ENCODE results near the gene COL15A1. TPM values are rescaled to one million over a fixed set of nuclear protein-coding genes. Genes with fewer than 3 reads are reported as not detected.
"Not testable (repeated sequence)": the region's sequence is repeated elsewhere in the genome, so short reads cannot be mapped to it uniquely, and the experiment has no call there.

The COL15A1 gene
- total RNA-seq, 1 donor from 2014 or later: 15.0 TPM

DNA sequence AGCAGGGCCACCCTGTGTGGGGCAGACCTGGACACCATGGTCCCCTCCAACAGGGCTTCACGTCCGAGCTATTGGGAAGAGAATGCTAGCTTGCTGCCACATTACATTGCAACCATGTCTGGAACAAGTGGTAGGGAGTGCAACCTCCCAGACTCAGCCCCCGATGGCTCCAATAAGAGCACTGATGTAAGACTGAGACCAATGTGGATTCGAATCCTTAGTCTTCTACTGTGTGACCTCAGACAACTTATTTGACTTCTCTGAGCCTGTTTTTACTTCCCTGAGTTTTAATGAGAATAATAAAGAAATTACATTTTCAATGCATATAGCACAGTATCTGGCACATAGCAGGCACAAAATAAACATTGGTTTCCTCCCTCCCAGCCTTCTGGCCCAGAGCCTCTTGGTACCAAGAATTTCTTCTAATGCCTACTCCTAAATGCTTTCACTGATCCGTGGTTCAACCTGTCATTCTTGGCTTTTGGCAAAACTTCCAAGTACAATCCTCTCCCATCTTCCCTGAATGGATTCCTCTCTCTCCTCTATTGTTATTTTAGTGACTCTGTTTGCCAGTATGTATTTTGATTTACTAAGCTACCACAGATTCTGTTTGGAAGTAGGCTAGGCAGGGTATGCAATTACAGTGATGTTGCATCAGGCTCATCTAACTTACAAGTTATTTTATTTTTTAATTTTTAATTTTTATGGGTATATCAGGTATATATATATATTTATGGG lies 34.6 kb upstream of the COL15A1 start:
- Histone ChIP-seq H3K36me3 (no peaks in the 10 kb centered on the region), H3K4me1 (peaks cover 34% of the 10 kb centered on the region), H3K27ac (peak overlapping the region; percentile 72), H3K4me3 (no peak overlapping the region), H3K27me3 (no peaks in the 10 kb centered on the region), H3K9me3 (no peaks in the 10 kb centered on the region)
- intact Hi-C loops (cut with DNase I): no loop called here
- TF ChIP-seq POLR2AphosphoS5 (IDR thresholded peaks at IDR 0.05; ENCODE audit: insufficient read depth in 1 of 2, low read depth in 1 of 2) (no peak), POLR2A (IDR thresholded peaks at IDR 0.05) (no peak)
- TF ChIP-seq, protein P1, sequence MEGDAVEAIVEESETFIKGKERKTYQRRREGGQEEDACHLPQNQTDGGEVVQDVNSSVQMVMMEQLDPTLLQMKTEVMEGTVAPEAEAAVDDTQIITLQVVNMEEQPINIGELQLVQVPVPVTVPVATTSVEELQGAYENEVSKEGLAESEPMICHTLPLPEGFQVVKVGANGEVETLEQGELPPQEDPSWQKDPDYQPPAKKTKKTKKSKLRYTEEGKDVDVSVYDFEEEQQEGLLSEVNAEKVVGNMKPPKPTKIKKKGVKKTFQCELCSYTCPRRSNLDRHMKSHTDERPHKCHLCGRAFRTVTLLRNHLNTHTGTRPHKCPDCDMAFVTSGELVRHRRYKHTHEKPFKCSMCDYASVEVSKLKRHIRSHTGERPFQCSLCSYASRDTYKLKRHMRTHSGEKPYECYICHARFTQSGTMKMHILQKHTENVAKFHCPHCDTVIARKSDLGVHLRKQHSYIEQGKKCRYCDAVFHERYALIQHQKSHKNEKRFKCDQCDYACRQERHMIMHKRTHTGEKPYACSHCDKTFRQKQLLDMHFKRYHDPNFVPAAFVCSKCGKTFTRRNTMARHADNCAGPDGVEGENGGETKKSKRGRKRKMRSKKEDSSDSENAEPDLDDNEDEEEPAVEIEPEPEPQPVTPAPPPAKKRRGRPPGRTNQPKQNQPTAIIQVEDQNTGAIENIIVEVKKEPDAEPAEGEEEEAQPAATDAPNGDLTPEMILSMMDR (IDR thresholded peaks at IDR 0.05): no peak
- no peak for DNase-seq (ENCODE audit: extremely low spot score in 2 of 2)

DNA sequence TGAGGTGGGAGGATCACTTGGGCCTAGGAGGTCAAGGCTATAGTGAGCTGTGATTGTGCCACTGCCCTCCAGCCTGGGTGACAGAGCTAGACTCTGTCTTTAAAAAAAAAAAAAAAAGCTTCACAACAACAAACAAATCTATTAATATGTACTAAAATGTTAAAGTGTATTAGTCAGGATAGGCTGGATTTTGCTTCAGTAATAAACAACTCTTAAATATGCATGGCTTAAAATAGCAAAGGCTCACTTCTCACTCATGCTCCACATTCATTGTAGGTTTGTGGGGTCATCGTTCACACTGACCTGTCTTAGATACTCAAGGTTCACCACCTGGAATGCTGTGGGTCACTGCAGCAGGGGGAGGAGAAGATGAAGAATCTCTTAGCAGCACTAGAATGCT lies 33.8 kb upstream of the COL15A1 start:
- intact Hi-C loops (cut with DNase I): no loop called here
- TF ChIP-seq POLR2AphosphoS5 (IDR thresholded peaks at IDR 0.05; ENCODE audit: insufficient read depth in 1 of 2, low read depth in 1 of 2): no peak
- TF ChIP-seq, protein P1 (IDR thresholded peaks at IDR 0.05): no peak
- no peak for TF ChIP-seq POLR2A (IDR thresholded peaks at IDR 0.05)
- Histone ChIP-seq H3K4me3 (no peak overlapping the region), H3K27me3 (no peaks in the 10 kb centered on the region), H3K27ac (no peak overlapping the region), H3K4me1 (peaks cover 34% of the 10 kb centered on the region), H3K36me3 (no peaks in the 10 kb centered on the region), H3K9me3 (no peaks in the 10 kb centered on the region)
- no peak for DNase-seq (ENCODE audit: extremely low spot score in 2 of 2)

DNA sequence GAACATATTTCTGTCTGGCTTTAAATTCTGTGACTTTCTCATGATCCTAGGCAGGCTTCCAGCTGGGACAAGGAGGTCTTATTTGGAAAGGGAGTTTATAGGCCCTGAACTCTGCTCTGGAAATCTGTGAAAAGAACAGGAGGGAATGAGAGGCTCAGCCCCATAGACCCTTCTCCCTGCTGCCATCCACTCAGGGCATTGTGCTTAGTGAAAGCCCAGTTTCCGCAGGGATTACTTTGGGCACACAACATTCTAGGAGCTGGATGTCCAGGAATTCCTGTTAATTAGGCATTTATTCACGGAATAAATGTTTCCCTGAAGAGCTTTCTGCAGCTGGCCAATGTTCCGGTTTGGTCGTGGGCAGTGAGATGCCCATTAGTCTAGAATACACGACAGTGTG lies 32.7 kb upstream of the COL15A1 start:
- intact Hi-C loops (cut with DNase I): no loop called here
- Histone ChIP-seq H3K4me3 (no peak overlapping the region), H3K36me3 (no peaks in the 10 kb centered on the region), H3K27me3 (no peaks in the 10 kb centered on the region), H3K9me3 (no peaks in the 10 kb centered on the region), H3K4me1 (peaks cover 39% of the 10 kb centered on the region), H3K27ac (no peak overlapping the region)
- peak in 1 of 2 donors; percentile 13 for DNase-seq (ENCODE audit: extremely low spot score in 2 of 2)
- no peak for TF ChIP-seq POLR2AphosphoS5 (IDR thresholded peaks at IDR 0.05; ENCODE audit: insufficient read depth in 1 of 2, low read depth in 1 of 2)
- TF ChIP-seq POLR2A (IDR thresholded peaks at IDR 0.05): no peak
- TF ChIP-seq, protein P1 (IDR thresholded peaks at IDR 0.05): no peak

DNA sequence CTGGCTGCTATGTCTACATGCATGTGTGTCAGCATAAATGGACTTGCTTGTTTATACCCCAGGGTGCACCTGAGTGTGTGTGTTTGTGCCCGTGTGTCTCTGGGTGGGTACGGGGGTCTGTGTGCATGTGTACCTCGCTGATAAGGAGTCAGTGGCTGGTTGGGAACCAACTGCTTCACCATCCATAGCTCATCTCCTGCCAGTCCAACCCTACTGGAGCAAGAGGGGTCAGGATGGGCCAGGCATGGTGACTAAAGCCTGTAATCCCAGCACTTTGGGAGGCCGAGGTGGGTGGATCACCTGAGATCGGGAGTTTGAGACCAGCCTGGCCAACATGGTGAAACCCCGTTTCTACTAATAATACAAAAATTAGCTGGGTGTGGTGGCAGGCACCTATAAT lies 32.0 kb upstream of the COL15A1 start:
- H3K36me3 ChIP-seq; H3K9me3 ChIP-seq; H3K27ac ChIP-seq; intact Hi-C loops (cut with DNase I); H3K4me3 ChIP-seq; H3K27me3 ChIP-seq: not testable (repeated sequence)
- DNase-seq (ENCODE audit: extremely low spot score in 2 of 2): peak in 1 of 2 donors; percentile 79
- peaks cover 39% of the 10 kb centered on the region for H3K4me1 ChIP-seq

- Histone ChIP-seq H3K27me3 (no peaks in the 10 kb centered on the region), H3K4me3 (no peak overlapping the region), H3K9me3 (no peaks in the 10 kb centered on the region), H3K36me3 (no peaks in the 10 kb centered on the region), H3K4me1 (peaks cover 39% of the 10 kb centered on the region), H3K27ac (no peak overlapping the region)
- intact Hi-C loops (cut with DNase I): no loop called here
- DNase-seq (ENCODE audit: extremely low spot score in 2 of 2): peak in 1 of 2 donors; percentile 52
- TF ChIP-seq, protein P1 (IDR thresholded peaks at IDR 0.05): no peak
- no peak for TF ChIP-seq POLR2AphosphoS5 (IDR thresholded peaks at IDR 0.05; ENCODE audit: insufficient read depth in 1 of 2, low read depth in 1 of 2)
- TF ChIP-seq POLR2A (IDR thresholded peaks at IDR 0.05): no peak
Measured at GRCh38 chr9:98912450-98912849, 31.3 kb upstream of the COL15A1 start.
